K562 (cell line): ENCODE data around the gene NR3C2. TPM values are rescaled to one million over a fixed set of nuclear protein-coding genes. Genes with fewer than 3 reads are reported as not detected.

Source experiments
- FOXP1 ChIP-seq: sonication (generic); formaldehyde crosslinking; IDR thresholded peaks from 2 replicates; pipeline ENCODE4 v1.8.0; 2022; ENCODE audit warnings: mild to moderate bottlenecking, missing genetic modification reagents
- FOXP4 ChIP-seq: sonication (generic); formaldehyde crosslinking; IDR thresholded peaks from 2 replicates; pipeline ENCODE4 v1.8.0; 2022; ENCODE audit warnings: mild to moderate bottlenecking, missing genetic modification reagents, borderline replicate concordance
- MCM2 ChIP-seq: fragments of 450-650 bp; IDR thresholded peaks from 2 replicates; pipeline ENCODE4 v1.6.1; 2017; ENCODE audit warnings: low read depth, mild to moderate bottlenecking
- MTA3 ChIP-seq: fragments of 450-650 bp; formaldehyde crosslinking; IDR thresholded peaks from 2 replicates; pipeline ENCODE4 v1.6.1; 2017; ENCODE audit warnings: mild to moderate bottlenecking, borderline replicate concordance
- NONO ChIP-seq, 2 experiments: fragments of 200-400 bp in 1 of 2; fragments of 450-650 bp in 1 of 2; formaldehyde crosslinking in 1 of 2; IDR thresholded peaks; 2 replicates each; pipeline ENCODE4 v1.6.1; 2017; ENCODE audit warnings: low read depth in 2 of 2, mild to moderate bottlenecking in 2 of 2, moderate library complexity in 2 of 2, low read length in 1 of 2
- TFAM ChIP-seq: fragments of 250-450 bp; sonication (Bioruptor Pico); conservative IDR thresholded peaks from 2 replicates; pipeline ENCODE4 v1.5.0; 2021; ENCODE audit warnings: mild to moderate bottlenecking, moderate library complexity
- U2AF1 ChIP-seq: fragments of 200-400 bp; formaldehyde crosslinking; optimal IDR thresholded peaks from 2 replicates; pipeline ENCODE3; 2017; ENCODE audit warnings: mild to moderate bottlenecking, low read depth, low read length, moderate library complexity
- ZFX ChIP-seq: sonication (generic); formaldehyde crosslinking; IDR thresholded peaks from 2 replicates; pipeline ENCODE4 v1.8.0; 2022; ENCODE audit warnings: mild to moderate bottlenecking, missing genetic modification reagents, moderate library complexity
- ZNF518B ChIP-seq: fragments of 250-450 bp; sonication (Bioruptor Pico); IDR thresholded peaks from 2 replicates; pipeline ENCODE4 v1.5.0; 2021; ENCODE audit warnings: mild to moderate bottlenecking, moderate library complexity
- ZNF57 ChIP-seq: fragments of 450-650 bp; formaldehyde crosslinking; IDR thresholded peaks from 2 replicates; pipeline ENCODE4 v1.4.0; 2020; ENCODE audit warnings: mild to moderate bottlenecking, moderate library complexity
- ZNF764 ChIP-seq: fragments of 250-450 bp; sonication (Bioruptor Pico); IDR thresholded peaks from 2 replicates; pipeline ENCODE4 v1.4.0; 2020; ENCODE audit warnings: low read depth, mild to moderate bottlenecking, moderate library complexity
- polyA plus RNA-seq, 8 experiments: library from polyadenylated mRNA; depleted of rRNA in 4 of 8; stranded (reverse) in 5 of 8; unstranded in 3 of 8; fragments of >200 nt; fragmentation: Nextera tagmentation in 2 of 8; fragmentation: Illumina TruSeq in 1 of 8; extraction: Ambion mirVana in 2 of 8; extraction: Trizol in 1 of 8; gene quantifications; 2 replicates each; pipeline versions ENCODE4 v1.2.1 to v1.2.3, GENCODE V29; 2011 to 2014; ENCODE audit warnings: inconsistent platforms in 1 of 8, missing spikeins in 1 of 8
- total RNA-seq, 7 experiments: library from RNA; depleted of rRNA in 6 of 7; stranded (reverse); fragments of >200 nt in 6 of 7; fragmentation: Illumina TruSeq in 2 of 7; extraction: Trizol in 2 of 7; gene quantifications; 2 replicates each; pipeline versions ENCODE4 v1.2.1 to v1.2.3, GENCODE V29; 2011 to 2021; ENCODE audit warnings: low replicate concordance in 1 of 7
- TF ChIP-seq, protein P1 (sequence below): sonication (generic); IDR thresholded peaks from 2 replicates; pipeline ENCODE4 v1.6.1; 2016
- TF ChIP-seq, protein P2 (sequence below): IDR thresholded peaks from 3 replicates; pipeline ENCODE4 v1.6.1; 2011; ENCODE audit warnings: borderline replicate concordance, mild to moderate bottlenecking; ENCODE audit not compliant: insufficient read length, insufficient read depth
- TF ChIP-seq, protein P3 (sequence below): fragments of 450-650 bp; IDR thresholded peaks from 2 replicates; pipeline ENCODE4 v1.6.1; 2016
- TF ChIP-seq, protein P4 (sequence below): fragments of 250-450 bp; sonication (Bioruptor Pico); IDR thresholded peaks from 2 replicates; pipeline ENCODE4 v1.8.0; 2021; ENCODE audit warnings: borderline replicate concordance, mild to moderate bottlenecking, moderate library complexity; ENCODE audit not compliant: poor library complexity, severe bottlenecking

NR3C2 gene
- total and polyA plus RNA-seq, 9 of the 15 experiments (the other 6 are each of a cell fraction or from before 2014, with no cell fraction given): 0.01 to 0.28 (median 0.16) TPM; not detected in 2

- TF ChIP-seq, protein P1, sequence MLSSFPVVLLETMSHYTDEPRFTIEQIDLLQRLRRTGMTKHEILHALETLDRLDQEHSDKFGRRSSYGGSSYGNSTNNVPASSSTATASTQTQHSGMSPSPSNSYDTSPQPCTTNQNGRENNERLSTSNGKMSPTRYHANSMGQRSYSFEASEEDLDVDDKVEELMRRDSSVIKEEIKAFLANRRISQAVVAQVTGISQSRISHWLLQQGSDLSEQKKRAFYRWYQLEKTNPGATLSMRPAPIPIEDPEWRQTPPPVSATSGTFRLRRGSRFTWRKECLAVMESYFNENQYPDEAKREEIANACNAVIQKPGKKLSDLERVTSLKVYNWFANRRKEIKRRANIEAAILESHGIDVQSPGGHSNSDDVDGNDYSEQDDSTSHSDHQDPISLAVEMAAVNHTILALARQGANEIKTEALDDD: no peak
- no peak for TF ChIP-seq MCM2
- TF ChIP-seq MTA3: peak; percentile 70; the same call in 1 of the 2 replicates
- no peak for TF ChIP-seq ZNF764 (CRISPR knock-in tag)
- TF ChIP-seq, protein P2, sequence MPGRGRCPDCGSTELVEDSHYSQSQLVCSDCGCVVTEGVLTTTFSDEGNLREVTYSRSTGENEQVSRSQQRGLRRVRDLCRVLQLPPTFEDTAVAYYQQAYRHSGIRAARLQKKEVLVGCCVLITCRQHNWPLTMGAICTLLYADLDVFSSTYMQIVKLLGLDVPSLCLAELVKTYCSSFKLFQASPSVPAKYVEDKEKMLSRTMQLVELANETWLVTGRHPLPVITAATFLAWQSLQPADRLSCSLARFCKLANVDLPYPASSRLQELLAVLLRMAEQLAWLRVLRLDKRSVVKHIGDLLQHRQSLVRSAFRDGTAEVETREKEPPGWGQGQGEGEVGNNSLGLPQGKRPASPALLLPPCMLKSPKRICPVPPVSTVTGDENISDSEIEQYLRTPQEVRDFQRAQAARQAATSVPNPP: no peak
- no peak for TF ChIP-seq TFAM (CRISPR knock-in tag)
- no peak for TF ChIP-seq FOXP1 (CRISPR knock-in tag)
- TF ChIP-seq, protein P3, sequence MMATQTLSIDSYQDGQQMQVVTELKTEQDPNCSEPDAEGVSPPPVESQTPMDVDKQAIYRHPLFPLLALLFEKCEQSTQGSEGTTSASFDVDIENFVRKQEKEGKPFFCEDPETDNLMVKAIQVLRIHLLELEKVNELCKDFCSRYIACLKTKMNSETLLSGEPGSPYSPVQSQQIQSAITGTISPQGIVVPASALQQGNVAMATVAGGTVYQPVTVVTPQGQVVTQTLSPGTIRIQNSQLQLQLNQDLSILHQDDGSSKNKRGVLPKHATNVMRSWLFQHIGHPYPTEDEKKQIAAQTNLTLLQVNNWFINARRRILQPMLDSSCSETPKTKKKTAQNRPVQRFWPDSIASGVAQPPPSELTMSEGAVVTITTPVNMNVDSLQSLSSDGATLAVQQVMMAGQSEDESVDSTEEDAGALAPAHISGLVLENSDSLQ: peak; percentile 99
- TF ChIP-seq ZFX (CRISPR knock-in tag): peak; percentile 79
- TF ChIP-seq ZNF57 (CRISPR knock-in tag): no peak
- TF ChIP-seq NONO (IDR thresholded peaks at IDR 0.05; ENCODE audit: low read depth in 2 of 2, low read length in 1 of 2): peak in 1 of 2 experiments; percentile 54; a peak in 1 of 4 replicates
- no peak for TF ChIP-seq U2AF1
- no peak for TF ChIP-seq ZNF518B (CRISPR knock-in tag)
- TF ChIP-seq, protein P4, sequence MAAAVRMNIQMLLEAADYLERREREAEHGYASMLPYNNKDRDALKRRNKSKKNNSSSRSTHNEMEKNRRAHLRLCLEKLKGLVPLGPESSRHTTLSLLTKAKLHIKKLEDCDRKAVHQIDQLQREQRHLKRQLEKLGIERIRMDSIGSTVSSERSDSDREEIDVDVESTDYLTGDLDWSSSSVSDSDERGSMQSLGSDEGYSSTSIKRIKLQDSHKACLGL (CRISPR knock-in tag): no peak
- no peak for TF ChIP-seq FOXP4
These were observed at the start of gene NR3C2 (continued) for GRCh38 chr4:148441986-148442831.
